Mesenchymal stem cell (in vitro differentiated cells and primary cell): ENCODE data around the gene DYSF.

ENCODE experiments used
- DNase-seq: peaks from one replicate; pipeline ENCODE4 v3.0.0-alpha.2; 2013
- H2AFZ ChIP-seq: one replicate; pipeline ENCODE4 v1.6.1; 2013; ENCODE audit warnings: low read depth, mild to moderate bottlenecking, control low read depth, inconsistent platforms, low read length, moderate library complexity
- H2AK5ac ChIP-seq: 2 replicates; pipeline ENCODE4 v1.6.1; 2013; ENCODE audit warnings: low read length, moderate library complexity, mild to moderate bottlenecking, inconsistent platforms; ENCODE audit not compliant: severe bottlenecking
- H2BK120ac ChIP-seq: one replicate; pipeline ENCODE4 v1.6.1; 2013; ENCODE audit warnings: low read depth, mild to moderate bottlenecking, inconsistent platforms, low read length, moderate library complexity
- H2BK12ac ChIP-seq, 2 experiments: one replicate each; pipeline ENCODE4 v1.6.1; 2013; ENCODE audit warnings: inconsistent platforms in 2 of 2, low read length in 2 of 2, mild to moderate bottlenecking in 2 of 2, moderate library complexity in 2 of 2, control low read depth in 1 of 2
- H2BK15ac ChIP-seq: one replicate; pipeline ENCODE4 v1.6.1; 2013; ENCODE audit warnings: mild to moderate bottlenecking, low read depth, inconsistent platforms; ENCODE audit not compliant: poor library complexity, severe bottlenecking
- H2BK5ac ChIP-seq: 2 replicates; pipeline ENCODE4 v1.6.1; 2013; ENCODE audit warnings: low read depth, mild to moderate bottlenecking, low read length, control low read depth, inconsistent platforms; ENCODE audit not compliant: poor library complexity, severe bottlenecking
- H3K14ac ChIP-seq, 2 experiments: one replicate each; pipeline ENCODE4 v1.6.1; 2013; ENCODE audit warnings: inconsistent platforms in 2 of 2, low read length in 2 of 2, control low read depth in 1 of 2, mild to moderate bottlenecking in 1 of 2, moderate library complexity in 1 of 2
- H3K18ac ChIP-seq, 2 experiments: one replicate each; pipeline ENCODE4 v1.6.1; 2013; ENCODE audit warnings: inconsistent platforms in 2 of 2, low read length in 2 of 2, control low read depth in 1 of 2, low read depth in 1 of 2, mild to moderate bottlenecking in 1 of 2
- H3K23ac ChIP-seq, 2 experiments: one replicate each; pipeline ENCODE4 v1.6.1; 2013; ENCODE audit warnings: inconsistent platforms in 2 of 2, low read length in 2 of 2, mild to moderate bottlenecking in 2 of 2, moderate library complexity in 2 of 2, control low read depth in 1 of 2
- H3K27ac ChIP-seq: 2 replicates; pipeline ENCODE4 v1.5.1; 2013; ENCODE audit warnings: mild to moderate bottlenecking, moderate library complexity, low read length, control low read depth, inconsistent platforms; ENCODE audit not compliant: poor library complexity, severe bottlenecking
- H3K27me3 ChIP-seq, 2 experiments: 2 replicates each; pipeline versions ENCODE4 v1.6.1 to v1.7.0; 2013; ENCODE audit warnings: low read length in 2 of 2, mild to moderate bottlenecking in 2 of 2, moderate library complexity in 2 of 2, control low read depth in 1 of 2, inconsistent platforms in 1 of 2; ENCODE audit not compliant: control insufficient read depth in 1 of 2, insufficient read depth in 1 of 2
- H3K36me3 ChIP-seq, 2 experiments: 2 replicates each; pipeline versions ENCODE4 v1.6.1 to v1.7.0; 2013; ENCODE audit warnings: low read length in 2 of 2, control low read depth in 1 of 2, inconsistent platforms in 1 of 2, low read depth in 1 of 2, mild to moderate bottlenecking in 1 of 2; ENCODE audit not compliant: insufficient read depth in 2 of 2, control insufficient read depth in 1 of 2
- H3K4ac ChIP-seq, 2 experiments: one replicate each; pipeline ENCODE4 v1.6.1; 2013; ENCODE audit warnings: inconsistent platforms in 2 of 2, low read length in 2 of 2, mild to moderate bottlenecking in 2 of 2, moderate library complexity in 2 of 2, control low read depth in 1 of 2, low read depth in 1 of 2
- H3K4me1 ChIP-seq: 2 replicates; pipeline ENCODE4 v1.6.1; 2013; ENCODE audit warnings: low read depth, low read length, control low read depth; ENCODE audit not compliant: control insufficient read depth, insufficient read depth
- H3K4me2 ChIP-seq: 2 replicates; pipeline ENCODE4 v1.6.1; 2013; ENCODE audit warnings: low read length, mild to moderate bottlenecking, inconsistent platforms; ENCODE audit not compliant: poor library complexity, severe bottlenecking
- H3K4me3 ChIP-seq, 2 experiments: 2 replicates each; pipeline versions ENCODE4 v1.5.1 to v1.7.0; 2013; ENCODE audit warnings: low read length in 2 of 2, mild to moderate bottlenecking in 2 of 2, control low read depth in 1 of 2, low read depth in 1 of 2; ENCODE audit not compliant: insufficient read depth in 1 of 2
- H3K79me1 ChIP-seq: replicated peaks from 2 replicates; pipeline ENCODE4 v1.6.1; 2013; ENCODE audit warnings: mild to moderate bottlenecking, control low read depth, low read length, inconsistent platforms; ENCODE audit not compliant: poor library complexity, severe bottlenecking
- H3K9ac ChIP-seq: 2 replicates; pipeline ENCODE4 v1.7.0; 2013; ENCODE audit warnings: mild to moderate bottlenecking, low read length, moderate library complexity
- H3K9me3 ChIP-seq: 2 replicates; pipeline ENCODE4 v1.7.0; 2013; ENCODE audit warnings: mild to moderate bottlenecking, low read length; ENCODE audit not compliant: control insufficient read depth
- H4K8ac ChIP-seq: one replicate; pipeline ENCODE4 v1.6.1; 2013; ENCODE audit warnings: inconsistent platforms, mild to moderate bottlenecking, low read length, moderate library complexity
- H4K91ac ChIP-seq: one replicate; pipeline ENCODE4 v1.6.1; 2013; ENCODE audit warnings: mild to moderate bottlenecking, low read length, inconsistent platforms
- WGBS: methylation state at CpG from one replicate; pipeline ENCODE4 v1.1.7; 2013; ENCODE audit warnings: mixed read lengths; 5-methylcytosine and 5-hydroxymethylcytosine counted together

Gene DYSF

DNA sequence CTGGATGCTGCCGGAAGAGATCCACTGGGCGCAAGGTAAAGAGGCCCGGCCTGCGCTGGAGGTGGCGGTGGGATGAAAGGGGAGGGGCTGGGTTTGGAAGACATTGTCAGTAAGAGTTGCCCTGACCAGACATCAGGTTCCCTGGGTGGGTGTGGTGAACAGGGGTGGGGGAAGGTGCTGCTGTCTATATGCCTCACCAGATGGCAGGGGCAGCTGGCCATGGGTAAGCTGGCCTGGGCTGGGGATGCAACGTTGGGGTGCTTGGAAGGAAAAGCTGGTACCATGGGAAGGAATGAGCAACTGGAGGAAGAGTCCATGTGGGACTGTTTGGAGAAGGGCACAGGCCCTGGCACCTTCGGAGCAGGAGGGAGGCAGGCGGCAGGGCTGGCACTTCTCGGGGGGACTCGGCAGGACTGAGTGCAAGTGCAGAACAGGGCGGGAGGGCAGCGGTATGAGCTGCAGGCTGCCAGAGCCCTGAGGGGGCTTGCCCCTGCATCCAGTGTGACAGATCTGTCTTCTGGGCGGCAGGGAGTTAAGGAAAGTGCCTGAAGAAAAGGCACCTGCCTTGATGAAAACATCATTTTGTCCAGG is 146.4 kb downstream of the DYSF start:
- Histone ChIP-seq H2BK15ac (no peak overlapping the region), H3K79me1 (no peaks in the 10 kb centered on the region), H2BK5ac (no peak overlapping the region), H2AFZ (no peak overlapping the region), H3K18ac (no peak overlapping the region), H2BK12ac (no peak overlapping the region), H3K4me1 (no peaks in the 10 kb centered on the region), H3K4ac (no peak overlapping the region), H3K23ac (no peak overlapping the region), H2BK120ac (no peak overlapping the region), H4K91ac (no peak overlapping the region), H3K4me2 (no peak overlapping the region), H2AK5ac (no peak overlapping the region), H3K27ac (no peak overlapping the region), H3K9ac (no peak overlapping the region), H3K36me3 (peaks cover 0 to 93% of the 10 kb centered on the region in 2 experiments), H3K4me3 (no peak overlapping the region), H3K27me3 (peaks cover 0 to 76% of the 10 kb centered on the region in 2 experiments), H3K9me3 (no peaks in the 10 kb centered on the region), H4K8ac (no peak overlapping the region), H3K14ac (no peak overlapping the region)
- WGBS: 89% methylated on average over 13 of the region's 13 CpGs
- DNase-seq: no peak

DNA sequence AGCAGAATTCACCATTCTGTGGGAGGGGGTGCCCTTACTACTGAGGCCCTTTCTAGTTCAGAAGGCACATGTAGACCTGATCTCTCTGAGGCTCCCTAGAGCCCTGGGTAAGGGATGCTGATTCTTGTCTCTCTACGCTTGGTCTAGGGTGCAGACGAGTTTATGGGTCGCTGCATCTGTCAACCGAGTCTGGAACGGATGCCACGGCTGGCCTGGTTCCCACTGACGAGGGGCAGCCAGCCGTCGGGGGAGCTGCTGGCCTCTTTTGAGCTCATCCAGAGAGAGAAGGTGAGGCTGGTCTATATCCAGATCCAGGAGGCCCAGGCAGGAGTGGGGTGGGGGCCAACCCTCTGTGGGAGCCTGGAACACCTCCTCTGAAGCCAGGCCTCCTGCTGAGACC is 147.2 kb downstream of the DYSF start:
- H2AFZ ChIP-seq: no peak overlapping the region
- H3K27ac ChIP-seq: no peak overlapping the region
- no peak overlapping the region for H4K8ac ChIP-seq
- H3K4me3 ChIP-seq: no peak overlapping the region
- peaks cover 0 to 83% of the 10 kb centered on the region in 2 experiments for H3K27me3 ChIP-seq
- no peak overlapping the region for H2AK5ac ChIP-seq
- no peak overlapping the region for H2BK12ac ChIP-seq
- H3K4me1 ChIP-seq: no peaks in the 10 kb centered on the region
- H3K79me1 ChIP-seq: no peaks in the 10 kb centered on the region
- WGBS: 87% methylated on average over 9 of the region's 9 CpGs
- DNase-seq: no peak
- no peak overlapping the region for H2BK120ac ChIP-seq
- no peak overlapping the region for H3K4me2 ChIP-seq
- no peak overlapping the region for H3K23ac ChIP-seq
- peaks cover 0 to 95% of the 10 kb centered on the region in 2 experiments for H3K36me3 ChIP-seq
- H2BK5ac ChIP-seq: no peak overlapping the region
- no peak overlapping the region for H2BK15ac ChIP-seq
- H3K4ac ChIP-seq: no peak overlapping the region
- no peak overlapping the region for H3K18ac ChIP-seq
- no peak overlapping the region for H4K91ac ChIP-seq
- H3K9me3 ChIP-seq: no peaks in the 10 kb centered on the region
- no peak overlapping the region for H3K9ac ChIP-seq
- no peak overlapping the region for H3K14ac ChIP-seq

DNA sequence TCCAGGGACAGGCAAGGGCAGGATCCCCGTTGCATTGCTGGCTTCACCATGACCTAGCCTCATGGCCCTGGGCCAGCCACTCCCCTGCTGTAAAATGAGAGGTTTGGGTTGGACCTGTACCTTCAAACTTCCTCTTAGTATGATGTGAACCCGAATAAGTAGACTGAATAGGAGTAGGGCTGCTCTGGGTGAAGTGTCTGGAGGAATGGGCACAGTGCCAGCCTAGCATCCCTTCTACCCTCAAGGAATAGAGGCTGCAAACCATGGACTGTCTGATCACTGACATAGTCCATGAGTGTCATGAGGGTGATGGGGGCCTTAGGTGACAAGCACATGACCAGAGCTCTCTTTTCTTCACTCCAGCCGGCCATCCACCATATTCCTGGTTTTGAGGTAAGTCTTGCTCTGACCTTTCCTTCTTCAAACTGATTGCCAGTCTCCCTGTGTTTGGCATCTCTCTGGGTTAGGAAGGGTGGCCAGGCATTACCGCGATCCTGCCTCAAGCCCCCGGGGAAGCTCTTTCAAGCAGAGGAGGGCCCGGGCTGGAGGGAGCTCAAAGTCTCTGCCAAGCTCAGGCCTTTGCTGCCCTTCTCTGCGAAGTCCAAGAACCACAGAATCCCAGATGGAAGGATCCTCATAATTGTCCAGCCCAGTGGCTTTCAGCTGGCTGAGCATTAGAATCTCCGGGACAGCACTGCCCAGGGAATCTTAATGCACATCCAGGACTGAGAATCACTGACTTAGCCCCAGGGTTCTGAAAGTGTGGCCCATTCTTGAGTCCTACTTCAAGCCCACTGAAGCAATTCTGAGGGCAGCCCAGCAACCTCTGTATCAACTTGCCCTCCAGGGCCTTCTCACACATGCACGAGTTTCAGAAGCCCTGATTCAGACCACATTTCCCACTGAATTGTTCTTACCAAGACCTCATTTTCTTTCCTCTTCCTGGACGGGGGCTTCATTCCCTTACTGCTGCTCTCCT is 148.1 kb downstream of the DYSF start:
- Histone ChIP-seq H2BK5ac (no peak overlapping the region), H3K27ac (no peak overlapping the region), H3K4ac (no peak overlapping the region), H2BK12ac (no peak overlapping the region), H3K4me1 (no peaks in the 10 kb centered on the region), H3K79me1 (no peaks in the 10 kb centered on the region), H3K18ac (no peak overlapping the region), H3K36me3 (peaks cover 0 to 94% of the 10 kb centered on the region in 2 experiments), H3K4me2 (no peak overlapping the region), H3K9ac (no peak overlapping the region), H4K8ac (no peak overlapping the region), H3K23ac (no peak overlapping the region), H3K4me3 (no peak overlapping the region), H3K14ac (no peak overlapping the region), H3K27me3 (peaks cover 0 to 88% of the 10 kb centered on the region in 2 experiments), H2AK5ac (no peak overlapping the region), H4K91ac (no peak overlapping the region), H2BK15ac (no peak overlapping the region), H2AFZ (no peak overlapping the region), H3K9me3 (no peaks in the 10 kb centered on the region), H2BK120ac (no peak overlapping the region)
- 87% methylated on average over 10 of the region's 11 CpGs for whole genome bisulfite sequencing
- no peak for DNase-seq

DNA sequence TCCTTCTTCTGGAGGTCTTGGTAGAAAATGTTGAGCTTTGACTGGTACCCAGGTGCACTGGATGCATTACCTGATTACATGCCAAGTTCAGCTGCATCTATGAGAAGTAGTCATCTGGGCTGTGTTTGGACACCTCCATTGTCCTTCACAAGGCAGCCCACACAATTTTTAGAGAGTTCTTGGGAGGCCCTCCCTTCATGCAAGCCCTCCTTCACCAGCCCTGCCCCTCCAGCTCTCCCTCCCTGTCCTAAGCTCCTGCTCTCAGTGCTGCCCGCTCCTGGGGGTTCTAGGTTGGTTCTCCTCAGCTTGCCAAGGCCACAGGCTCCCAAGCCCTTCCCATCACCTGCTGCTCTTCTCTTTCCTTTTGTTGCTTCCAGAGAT is 148.7 kb downstream of the DYSF start:
- no peak overlapping the region for H3K4ac ChIP-seq
- H2BK120ac ChIP-seq: no peak overlapping the region
- WGBS: 95% methylated on average over 1 of the region's 1 CpG

More for the DNA sequence above, 148.7 kb downstream of the DYSF start:
- H3K27ac ChIP-seq: no peak overlapping the region
- peaks cover 0 to 90% of the 10 kb centered on the region in 2 experiments for H3K36me3 ChIP-seq
- H3K4me2 ChIP-seq: no peak overlapping the region
- no peak overlapping the region for H4K91ac ChIP-seq
- H3K79me1 ChIP-seq: no peaks in the 10 kb centered on the region
- no peak overlapping the region for H3K4me3 ChIP-seq
- H2AK5ac ChIP-seq: no peak overlapping the region
- H4K8ac ChIP-seq: no peak overlapping the region
- H3K9me3 ChIP-seq: no peaks in the 10 kb centered on the region
- no peaks in the 10 kb centered on the region for H3K4me1 ChIP-seq
- H3K14ac ChIP-seq: no peak overlapping the region
- no peak overlapping the region for H3K18ac ChIP-seq
- H3K9ac ChIP-seq: no peak overlapping the region
- no peak overlapping the region for H2AFZ ChIP-seq
- no peak overlapping the region for H2BK15ac ChIP-seq
- DNase-seq: no peak
- peaks cover 0 to 88% of the 10 kb centered on the region in 2 experiments for H3K27me3 ChIP-seq
- H2BK12ac ChIP-seq: no peak overlapping the region
- H2BK5ac ChIP-seq: no peak overlapping the region
- H3K23ac ChIP-seq: no peak overlapping the region
